ENCODE measurements around the gene AGAP2. TPM values are rescaled to one million over a fixed set of nuclear protein-coding genes. Genes with fewer than 3 reads are reported as not detected.

The AGAP2 gene
- total and polyA plus RNA-seq, 8 donors, result 0.24 to 3.0 (median 0.79) TPM

DNA sequence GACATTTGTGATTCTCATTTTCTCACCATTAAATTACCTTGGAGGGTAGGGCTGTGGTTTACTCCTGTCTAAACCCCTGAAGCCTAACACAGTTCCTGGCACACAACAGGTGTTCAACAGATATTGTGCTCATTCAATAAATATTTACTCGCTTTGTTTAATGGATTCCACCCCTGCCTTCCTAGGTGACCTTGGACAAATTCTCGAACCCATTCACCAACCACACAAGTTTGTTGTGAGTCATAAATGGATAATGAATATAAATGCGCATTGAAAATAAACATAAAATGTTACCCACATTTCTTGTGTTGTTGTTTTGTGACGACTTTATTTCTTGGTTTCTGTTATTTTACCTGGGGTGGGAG lies 43.7 kb upstream of the AGAP2 start:
- intact Hi-C loops (cut with DNase I), result no loop called here
- TF ChIP-seq, protein P1, sequence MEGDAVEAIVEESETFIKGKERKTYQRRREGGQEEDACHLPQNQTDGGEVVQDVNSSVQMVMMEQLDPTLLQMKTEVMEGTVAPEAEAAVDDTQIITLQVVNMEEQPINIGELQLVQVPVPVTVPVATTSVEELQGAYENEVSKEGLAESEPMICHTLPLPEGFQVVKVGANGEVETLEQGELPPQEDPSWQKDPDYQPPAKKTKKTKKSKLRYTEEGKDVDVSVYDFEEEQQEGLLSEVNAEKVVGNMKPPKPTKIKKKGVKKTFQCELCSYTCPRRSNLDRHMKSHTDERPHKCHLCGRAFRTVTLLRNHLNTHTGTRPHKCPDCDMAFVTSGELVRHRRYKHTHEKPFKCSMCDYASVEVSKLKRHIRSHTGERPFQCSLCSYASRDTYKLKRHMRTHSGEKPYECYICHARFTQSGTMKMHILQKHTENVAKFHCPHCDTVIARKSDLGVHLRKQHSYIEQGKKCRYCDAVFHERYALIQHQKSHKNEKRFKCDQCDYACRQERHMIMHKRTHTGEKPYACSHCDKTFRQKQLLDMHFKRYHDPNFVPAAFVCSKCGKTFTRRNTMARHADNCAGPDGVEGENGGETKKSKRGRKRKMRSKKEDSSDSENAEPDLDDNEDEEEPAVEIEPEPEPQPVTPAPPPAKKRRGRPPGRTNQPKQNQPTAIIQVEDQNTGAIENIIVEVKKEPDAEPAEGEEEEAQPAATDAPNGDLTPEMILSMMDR (IDR thresholded peaks at IDR 0.05), result no peak
- DNase-seq, result peak in 1 of 6 donors; percentile 32
- Histone ChIP-seq H3K4me1 (peaks cover 4 to 15% (median 14%) of the 10 kb centered on the region in 3 donors), H3K27ac (peak overlapping the region in 2 of 4 donors; percentile 20 to 23), H3K9me3 (no peaks in the 10 kb centered on the region), H3K27me3 (no peaks in the 10 kb centered on the region), H3K4me3 (peak overlapping the region in 2 of 4 donors; percentile 79 to 88), H3K36me3 (peaks cover 3 to 22% (median 7%) of the 10 kb centered on the region in 3 donors)
- FAIRE-seq, result no peak
- 4% methylated on average over 4 of the region's 4 CpGs for WGBS, 2 donors
- peak; percentile 24 to 44 (median 35) for ATAC-seq

GRCh38 chr12:57781801-57782200 lies 43.3 kb upstream of the AGAP2 start:
- Histone ChIP-seq H3K4me3 (no peak overlapping the region), H3K9me3 (no peaks in the 10 kb centered on the region), H3K27me3 (no peaks in the 10 kb centered on the region), H3K36me3 (peaks cover under 1 to 18% (median 7%) of the 10 kb centered on the region in 3 donors), H3K4me1 (peaks cover 4 to 15% (median 14%) of the 10 kb centered on the region in 3 donors), H3K27ac (peak overlapping the region in 2 of 4 donors; percentile 20 to 23)
- DNase-seq, result no peak
- TF ChIP-seq, protein P1 (IDR thresholded peaks at IDR 0.05), result no peak
- WGBS, 2 donors, result 67 to 79% methylated on average over 2 of the region's 2 CpGs
- no peak for ATAC-seq
- intact Hi-C loops (cut with DNase I), result no loop called here
- FAIRE-seq, result no peak

- H3K27me3 ChIP-seq, result no peaks in the 10 kb centered on the region
- peaks cover 4 to 15% (median 14%) of the 10 kb centered on the region in 3 donors for H3K4me1 ChIP-seq
- H3K4me3 ChIP-seq, result no peak overlapping the region
- H3K36me3 ChIP-seq, result peaks cover 0 to 12% (median 7%) of the 10 kb centered on the region in 3 donors
- TF ChIP-seq, protein P1 (IDR thresholded peaks at IDR 0.05), result no peak
- ATAC-seq, result no peak
- H3K9me3 ChIP-seq, result no peaks in the 10 kb centered on the region
- peak overlapping the region in 1 of 4 donors; percentile 23 for H3K27ac ChIP-seq
- DNase-seq, result no peak
- 94 to 95% methylated on average over 3 of the region's 3 CpGs for WGBS, 2 donors
- no peak for FAIRE-seq
- intact Hi-C loops (cut with DNase I), result no loop called here
Measured at GRCh38 chr12:57781244-57781643, 42.7 kb upstream of the AGAP2 start.

GRCh38 chr12:57780284-57780897 lies 41.8 kb upstream of the AGAP2 start:
- 82 to 89% methylated on average over 4 of the region's 4 CpGs for WGBS, 2 donors
- FAIRE-seq (no peak), ATAC-seq (no peak), DNase-seq (peak in 1 of 6 donors; percentile 45)
- Histone ChIP-seq H3K36me3 (peaks cover 0 to 4% (median 0%) of the 10 kb centered on the region in 3 donors), H3K27ac (no peak overlapping the region), H3K9me3 (no peaks in the 10 kb centered on the region), H3K27me3 (no peaks in the 10 kb centered on the region), H3K4me1 (peaks cover 4 to 15% (median 14%) of the 10 kb centered on the region in 3 donors), H3K4me3 (no peak overlapping the region)
- TF ChIP-seq, protein P1 (IDR thresholded peaks at IDR 0.05), result no peak
- intact Hi-C loops (cut with DNase I), result no loop called here

DNA sequence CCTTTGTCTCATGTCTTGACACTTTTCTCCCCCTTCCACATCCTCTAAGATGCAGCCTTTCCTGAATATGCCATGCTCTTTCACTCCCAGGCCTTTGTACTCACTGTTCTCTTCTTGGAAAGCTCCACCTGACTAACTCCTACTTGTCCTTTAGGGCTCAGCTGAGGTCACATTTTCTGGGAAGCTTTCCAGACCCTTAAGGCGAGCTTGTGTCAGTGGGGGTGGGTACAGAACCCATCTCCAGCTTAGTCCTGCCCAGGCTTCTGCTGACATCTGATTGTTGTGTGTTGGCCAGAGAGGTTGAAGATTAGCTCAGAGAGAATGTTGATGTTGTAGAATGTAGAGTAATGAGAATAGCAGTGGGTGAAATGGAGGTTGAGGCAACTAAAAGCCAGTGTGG lies 41.2 kb upstream of the AGAP2 start:
- H3K27me3 ChIP-seq, result no peaks in the 10 kb centered on the region
- intact Hi-C loops (cut with DNase I), result no loop called here

More for the DNA sequence above, 41.2 kb upstream of the AGAP2 start:
- H3K9me3 ChIP-seq, result no peaks in the 10 kb centered on the region
- ATAC-seq, result no peak
- WGBS, 2 donors, result 42 to 54% methylated on average over 1 of the region's 1 CpG
- no peak overlapping the region for H3K4me3 ChIP-seq
- H3K4me1 ChIP-seq, result peaks cover 4 to 15% (median 14%) of the 10 kb centered on the region in 3 donors
- TF ChIP-seq, protein P1 (IDR thresholded peaks at IDR 0.05), result no peak
- no peak for FAIRE-seq
- H3K36me3 ChIP-seq, result no peaks in the 10 kb centered on the region
- no peak for DNase-seq
- H3K27ac ChIP-seq, result no peak overlapping the region
